ENCODE measurements around the gene JOSD1.
"Not testable (repeated sequence)": the region's sequence is repeated elsewhere in the genome, so short reads cannot be mapped to it uniquely, and the experiment has no call there.

Gene JOSD1

GRCh38 chr22:38684895-38685294, 15.8 kb downstream of the JOSD1 start:
- DNase-seq (ENCODE audit: low read depth, low spot score) = no peak

- peak; percentile 89 for DNase-seq (ENCODE audit: low read depth, low spot score)
Observed at GRCh38 chr22:38681582-38682335, 19.0 kb downstream of the JOSD1 start, which contains the start of gene TOMM22. TSS of gene TOMM22 (plus strand) at chr22:38681957. CDS start at chr22:38681979, 22 bp downstream.

- no peak for DNase-seq (ENCODE audit: low read depth, low spot score)
Observed at GRCh38 chr22:38675833-38676232, 24.9 kb downstream of the JOSD1 start.

- DNase-seq (ENCODE audit: low read depth, low spot score) = no peak
Observed at GRCh38 chr22:38674888-38675287, 25.9 kb downstream of the JOSD1 start.

GRCh38 chr22:38657045-38657909, 43.5 kb downstream of the JOSD1 start:
- peak; percentile 22 for DNase-seq (ENCODE audit: low read depth, low spot score)

GRCh38 chr22:38656256-38657044, 44.3 kb downstream of the JOSD1 start, which contains the start of the genes CBY1 and FAM227A:
TSS of gene CBY1 (plus strand) at chr22:38656638. CDS start at chr22:38668055, 11,417 bp downstream.
TSS of gene FAM227A (minus strand) at chr22:38656392. CDS start at chr22:38650168, 6,224 bp downstream.
- peak; percentile 96 for DNase-seq (ENCODE audit: low read depth, low spot score)

GRCh38 chr22:38655519-38656255, 45.1 kb downstream of the JOSD1 start:
- no peak for DNase-seq (ENCODE audit: low read depth, low spot score)

GRCh38 chr22:38653741-38654140, 47.0 kb downstream of the JOSD1 start:
- no peak for DNase-seq (ENCODE audit: low read depth, low spot score)

GRCh38 chr22:38652859-38653258, 47.9 kb downstream of the JOSD1 start:
- DNase-seq (ENCODE audit: low read depth, low spot score) = no peak

GRCh38 chr22:38649841-38650522, 50.8 kb downstream of the JOSD1 start:
- no peak for DNase-seq (ENCODE audit: low read depth, low spot score)

- no peak for DNase-seq (ENCODE audit: low read depth, low spot score)
Observed at GRCh38 chr22:38645430-38645829, 55.3 kb downstream of the JOSD1 start.

- not testable (repeated sequence) for DNase-seq (ENCODE audit: low read depth, low spot score)
Observed at GRCh38 chr22:38644245-38644644, 56.5 kb downstream of the JOSD1 start.

GRCh38 chr22:38641476-38642040, 59.2 kb downstream of the JOSD1 start:
- DNase-seq (ENCODE audit: low read depth, low spot score) = no peak

GRCh38 chr22:38638728-38639127, 62.0 kb downstream of the JOSD1 start:
- DNase-seq (ENCODE audit: low read depth, low spot score) = no peak

GRCh38 chr22:38638216-38638615, 62.5 kb downstream of the JOSD1 start:
- DNase-seq (ENCODE audit: low read depth, low spot score) = no peak
